GM12878 (cell line): ENCODE data around the gene RFXAP.

Experiments
- CEBPB ChIP-seq, 2 experiments: fragments of 150-350 bp in 1 of 2; IDR thresholded peaks; 2 replicates each; pipeline ENCODE4 v1.6.1; 2012 to 2014; ENCODE audit warnings: low read depth in 2 of 2, low read length in 2 of 2, borderline replicate concordance in 1 of 2, inconsistent platforms in 1 of 2
- CHD1 ChIP-seq: IDR thresholded peaks from 2 replicates; pipeline ENCODE4 v1.6.1; 2012; ENCODE audit warnings: low read depth, low read length, improper control_type of control experiment
- CTCF ChIP-seq, 3 experiments: IDR thresholded peaks in 2 of 3; conservative IDR thresholded peaks in 1 of 3; 2 replicates each; pipeline ENCODE4 v1.5.1; 2011; ENCODE audit warnings: low read depth in 3 of 3, low read length in 3 of 3, mild to moderate bottlenecking in 3 of 3, control low read depth in 2 of 3, moderate library complexity in 2 of 3, inconsistent platforms in 1 of 3, mixed read lengths in 1 of 3; ENCODE audit not compliant: control insufficient read depth in 2 of 3, insufficient read depth in 1 of 3; ENCODE audit errors: extremely low read depth in 1 of 3
- EZH2 ChIP-seq: IDR thresholded peaks from 2 replicates; pipeline ENCODE4 v1.6.1; 2012; ENCODE audit warnings: low read depth, mild to moderate bottlenecking, control low read depth, inconsistent platforms, low read length, borderline replicate concordance; ENCODE audit not compliant: control insufficient read depth
- GABPA ChIP-seq: IDR thresholded peaks from 2 replicates; pipeline ENCODE4 v1.6.1; 2014; ENCODE audit warnings: antibody characterized with exemption, low read depth, mild to moderate bottlenecking, inconsistent platforms
- NBN ChIP-seq: fragments of 450-650 bp; IDR thresholded peaks from 2 replicates; pipeline ENCODE4 v1.6.1; 2016
- NR2F1 ChIP-seq: fragments of 450-650 bp; conservative IDR thresholded peaks from 2 replicates; pipeline ENCODE4 v1.6.1; 2017; ENCODE audit warnings: mild to moderate bottlenecking

DNA sequence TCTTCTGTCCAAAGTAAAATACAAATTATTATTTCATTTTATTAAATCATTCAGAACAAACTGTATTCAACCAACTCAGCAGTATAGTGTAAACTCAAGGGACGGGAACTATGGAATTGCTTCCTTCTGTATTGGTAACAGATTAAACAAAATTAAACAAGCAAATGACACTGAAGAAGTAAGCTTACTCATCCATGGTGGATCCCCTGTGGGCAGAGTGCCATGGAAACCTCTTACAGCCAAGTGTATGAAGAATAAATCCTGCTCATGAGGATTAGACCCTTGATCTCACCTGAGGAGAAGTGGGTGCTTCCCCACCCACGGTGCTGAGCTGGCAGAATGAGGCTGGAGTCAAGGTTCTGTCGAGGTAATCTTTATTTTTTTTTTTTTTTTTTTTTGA lies 18.0 kb upstream of the RFXAP start:
- no peak for TF ChIP-seq EZH2
- TF ChIP-seq CTCF (IDR thresholded peaks at IDR 0.05 in 2 of 3, conservative IDR thresholded peaks at IDR 0.05 in 1 of 3; ENCODE audit: control insufficient read depth in 2 of 3, extremely low read depth in 1 of 3, insufficient read depth in 1 of 3, low read depth in 3 of 3, low read length in 3 of 3), result no peak
- TF ChIP-seq NBN, result no peak
- TF ChIP-seq CEBPB (IDR thresholded peaks at IDR 0.05; ENCODE audit: borderline replicate concordance in 1 of 2, low read depth in 2 of 2, low read length in 2 of 2), result no peak
- no peak for TF ChIP-seq NR2F1
- no peak for TF ChIP-seq GABPA
- TF ChIP-seq CHD1, result no peak
